C4-2B (cell line): Measurements from ENCODE around the gene PSG1.
"Not testable (repeated sequence)": the region's sequence is repeated elsewhere in the genome, so short reads cannot be mapped to it uniquely, and the experiment has no call there.

Experiments
- CTCF ChIP-seq: fragments of 450-650 bp; conservative IDR thresholded peaks from 2 replicates; pipeline ENCODE4 v1.5.1; 2017; ENCODE audit warnings: mild to moderate bottlenecking
- ZFX ChIP-seq: fragments of 450-650 bp; IDR thresholded peaks from 2 replicates; pipeline ENCODE4 v1.6.1; 2017

- TF ChIP-seq CTCF, ZFX: not testable (repeated sequence)
Measured at GRCh38 chr19:42819960-42820650, 59.4 kb downstream of the PSG1 start.
